Lower leg skin (tissue), 3 donors: ENCODE measurements around the gene P4HA2.

ENCODE experiments used
- CTCF ChIP-seq, 3 donors: fragments of 450-650 bp; IDR thresholded peaks; one replicate each; pipeline ENCODE4 v1.5.1; 2016; ENCODE audit warnings: antibody characterized with exemption in 3 of 3, mild to moderate bottlenecking in 3 of 3, moderate library complexity in 2 of 3
- POLR2A ChIP-seq, 2 donors: fragments of 450-650 bp; IDR thresholded peaks; one replicate each; pipeline ENCODE4 v1.6.1; 2016 to 2017; ENCODE audit warnings: antibody characterized with exemption in 2 of 2, mild to moderate bottlenecking in 1 of 2, moderate library complexity in 1 of 2

GRCh38 chr5:132271251-132272246 is 43.9 kb upstream of the P4HA2 start:
- TF ChIP-seq CTCF (IDR thresholded peaks at IDR 0.05) (no peak), POLR2A (IDR thresholded peaks at IDR 0.05) (no peak)
